ENCODE measurements around the gene GATA5.
"Not testable (repeated sequence)": the region's sequence is repeated elsewhere in the genome, so short reads cannot be mapped to it uniquely, and the experiment has no call there.

The GATA5 gene

GRCh38 chr20:62504323-62504722 lies 28.5 kb upstream of the GATA5 start:
- DNase-seq: no peak

GRCh38 chr20:62503401-62504178 lies 27.8 kb upstream of the GATA5 start:
- no peak for DNase-seq

- no peak for DNase-seq
Measured at GRCh38 chr20:62502496-62503095, 26.8 kb upstream of the GATA5 start.

- DNase-seq: peak; percentile 32
Measured at GRCh38 chr20:62501801-62502495, 26.2 kb upstream of the GATA5 start.

- DNase-seq: peak; percentile 80
Measured at GRCh38 chr20:62500237-62500864, 24.6 kb upstream of the GATA5 start.

GRCh38 chr20:62499758-62500236 lies 24.0 kb upstream of the GATA5 start:
- DNase-seq: no peak

GRCh38 chr20:62498874-62499273 lies 23.1 kb upstream of the GATA5 start:
- no peak for DNase-seq

- DNase-seq: no peak
Measured at GRCh38 chr20:62496568-62497218, 20.9 kb upstream of the GATA5 start.

- DNase-seq: no peak
Measured at GRCh38 chr20:62495749-62496567, 20.2 kb upstream of the GATA5 start.

GRCh38 chr20:62494980-62495748 lies 19.4 kb upstream of the GATA5 start:
- DNase-seq: no peak

GRCh38 chr20:62494537-62494936 lies 18.7 kb upstream of the GATA5 start:
- DNase-seq: no peak

- no peak for DNase-seq
Measured at GRCh38 chr20:62493886-62494285, 18.1 kb upstream of the GATA5 start.

- no peak for DNase-seq
Measured at GRCh38 chr20:62493253-62493885, 17.6 kb upstream of the GATA5 start.

- DNase-seq: no peak
Measured at GRCh38 chr20:62492711-62493110, 16.9 kb upstream of the GATA5 start.

- DNase-seq: not testable (repeated sequence)
Measured at GRCh38 chr20:62490783-62491182, 15.0 kb upstream of the GATA5 start.

- DNase-seq: no peak
Measured at GRCh38 chr20:62489932-62490263, 14.1 kb upstream of the GATA5 start.

- DNase-seq: no peak
Measured at GRCh38 chr20:62489186-62489931, 13.6 kb upstream of the GATA5 start.

- DNase-seq: no peak
Measured at GRCh38 chr20:62488470-62488869, 12.7 kb upstream of the GATA5 start.

- no peak for DNase-seq
Measured at GRCh38 chr20:62487561-62488354, 12.0 kb upstream of the GATA5 start.
